Peyer's patch (tissue), 4 donors: ENCODE results near the gene ALDH9A1.

Source experiments
- CTCF ChIP-seq, 6 experiments: fragments of 450-650 bp in 4 of 6; fragments of 200-600 bp in 2 of 6; sonication (generic) in 1 of 6; IDR thresholded peaks; one replicate each; pipeline ENCODE4 v1.5.1; 2017 to 2019; ENCODE audit warnings: antibody characterized with exemption in 6 of 6, mild to moderate bottlenecking in 3 of 6, moderate library complexity in 1 of 6
- POLR2A ChIP-seq, 2 donors: fragments of 450-650 bp; IDR thresholded peaks; one replicate each; pipeline ENCODE4 v1.5.1; 2017; ENCODE audit warnings: antibody characterized with exemption in 2 of 2, mild to moderate bottlenecking in 2 of 2, moderate library complexity in 2 of 2

DNA sequence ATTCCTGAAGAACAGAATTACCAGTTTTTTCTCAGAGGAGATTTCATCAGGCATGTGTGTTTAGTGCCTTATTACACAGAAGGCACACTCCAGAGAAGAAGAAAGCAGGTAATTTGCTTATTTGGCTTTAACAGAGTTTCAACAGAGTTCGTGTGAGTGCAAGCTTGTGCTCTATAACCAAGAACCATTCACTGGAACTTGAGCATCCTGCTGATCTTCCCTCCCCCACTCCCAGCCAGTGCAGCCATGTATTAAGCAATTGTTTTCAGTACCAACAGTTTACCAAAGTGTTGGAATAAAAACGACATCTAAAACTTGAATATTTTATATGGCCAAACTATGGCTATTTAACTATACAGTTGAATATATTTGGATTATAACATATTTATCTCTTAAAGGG, 63.0 kb downstream of the ALDH9A1 start:
- no peak for TF ChIP-seq CTCF (IDR thresholded peaks at IDR 0.05)
- no peak for TF ChIP-seq POLR2A (IDR thresholded peaks at IDR 0.05)
